Thyroid gland (tissue), 4 donors: ENCODE results near the gene RNGTT. TPM values are rescaled to one million over a fixed set of nuclear protein-coding genes. Genes with fewer than 3 reads are reported as not detected.

Source experiments
- DNase-seq, 2 donors: peaks; one replicate each; pipeline ENCODE4 v3.0.0-alpha.2; 2019
- H3K27ac ChIP-seq, 3 donors: fragments of 200-600 bp; sonication (generic); 1 replicate in 2 of 3; 2 replicates in 1 of 3; pipeline ENCODE4 v1.5.1; 2016 to 2019; ENCODE audit warnings: mild to moderate bottlenecking in 1 of 3, moderate library complexity in 1 of 3
- H3K27me3 ChIP-seq: fragments of 200-600 bp; sonication (generic); one replicate; pipeline ENCODE4 v1.5.1; 2019
- H3K36me3 ChIP-seq, 2 donors: fragments of 200-600 bp; sonication (generic); one replicate each; pipeline ENCODE4 v1.5.1; 2016 to 2019
- H3K4me1 ChIP-seq, 2 donors: fragments of 200-600 bp; sonication (generic); one replicate each; pipeline ENCODE4 v1.5.1; 2017 to 2019
- H3K4me3 ChIP-seq, 3 donors: fragments of 200-600 bp; sonication (generic); replicated peaks in 1 of 3; 1 replicate in 2 of 3; 2 replicates in 1 of 3; pipeline ENCODE4 v1.5.1; 2016; ENCODE audit warnings: mild to moderate bottlenecking in 1 of 3
- H3K9me3 ChIP-seq: fragments of 200-600 bp; sonication (generic); one replicate; pipeline ENCODE4 v1.5.1; 2017
- POLR2A ChIP-seq, 2 donors: fragments of 450-650 bp; IDR thresholded peaks; one replicate each; pipeline ENCODE4 v1.6.1; 2017; ENCODE audit warnings: antibody characterized with exemption in 2 of 2, mild to moderate bottlenecking in 2 of 2, moderate library complexity in 1 of 2
- WGBS, 2 donors: methylation state at CpG; one replicate each; pipeline ENCODE4 v1.1.5; 2017; 5-methylcytosine and 5-hydroxymethylcytosine counted together
- intact Hi-C: fragments of 100-400 bp; cut with DNase I; formaldehyde crosslinking; loops from one replicate; pipeline ENCODE4 v1.15.1; 2023
- total RNA-seq, 4 donors: library from RNA; depleted of rRNA; stranded (reverse); fragments of >200 nt; gene quantifications; one replicate each; pipeline ENCODE4 v1.2.3, GENCODE V29; 2016
- TF ChIP-seq, protein P1 (sequence below), 6 experiments: fragments of 200-600 bp in 3 of 6; fragments of 450-650 bp in 3 of 6; sonication (generic) in 3 of 6; IDR thresholded peaks; one replicate each; pipeline ENCODE4 v1.5.1; 2016 to 2019; ENCODE audit warnings: antibody characterized with exemption in 6 of 6, mild to moderate bottlenecking in 2 of 6, inconsistent platforms in 1 of 6, moderate library complexity in 1 of 6

Gene RNGTT
- total RNA-seq, 4 donors from 2014 or later, result 19.1 to 31.4 (median 24.8) TPM

DNA sequence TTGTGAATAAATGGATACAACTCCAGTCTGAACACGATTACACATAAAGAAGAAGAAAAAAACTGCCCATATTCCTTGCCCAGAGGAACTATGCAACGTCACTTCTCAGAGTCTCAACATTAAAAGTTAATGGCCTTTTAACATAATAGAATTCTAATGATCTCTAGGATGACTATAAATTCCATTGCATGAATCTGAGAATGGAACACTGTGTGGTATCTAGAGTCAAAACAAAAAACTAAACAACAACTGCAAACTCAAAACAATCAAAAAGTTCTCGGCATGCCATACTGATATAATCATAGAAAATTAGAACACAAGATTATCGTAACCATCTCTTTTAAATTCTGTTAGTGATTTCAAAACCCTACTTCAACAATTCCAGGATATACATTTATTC lies 283.6 kb downstream of the RNGTT start:
- H3K9me3 ChIP-seq, result no peaks in the 10 kb centered on the region
- intact Hi-C loops, result no loop called here
- 95 to 97% methylated on average over 4 of the region's 4 CpGs for WGBS, 2 donors
- no peak for DNase-seq
- TF ChIP-seq POLR2A (IDR thresholded peaks at IDR 0.05), result no peak
- TF ChIP-seq, protein P1, sequence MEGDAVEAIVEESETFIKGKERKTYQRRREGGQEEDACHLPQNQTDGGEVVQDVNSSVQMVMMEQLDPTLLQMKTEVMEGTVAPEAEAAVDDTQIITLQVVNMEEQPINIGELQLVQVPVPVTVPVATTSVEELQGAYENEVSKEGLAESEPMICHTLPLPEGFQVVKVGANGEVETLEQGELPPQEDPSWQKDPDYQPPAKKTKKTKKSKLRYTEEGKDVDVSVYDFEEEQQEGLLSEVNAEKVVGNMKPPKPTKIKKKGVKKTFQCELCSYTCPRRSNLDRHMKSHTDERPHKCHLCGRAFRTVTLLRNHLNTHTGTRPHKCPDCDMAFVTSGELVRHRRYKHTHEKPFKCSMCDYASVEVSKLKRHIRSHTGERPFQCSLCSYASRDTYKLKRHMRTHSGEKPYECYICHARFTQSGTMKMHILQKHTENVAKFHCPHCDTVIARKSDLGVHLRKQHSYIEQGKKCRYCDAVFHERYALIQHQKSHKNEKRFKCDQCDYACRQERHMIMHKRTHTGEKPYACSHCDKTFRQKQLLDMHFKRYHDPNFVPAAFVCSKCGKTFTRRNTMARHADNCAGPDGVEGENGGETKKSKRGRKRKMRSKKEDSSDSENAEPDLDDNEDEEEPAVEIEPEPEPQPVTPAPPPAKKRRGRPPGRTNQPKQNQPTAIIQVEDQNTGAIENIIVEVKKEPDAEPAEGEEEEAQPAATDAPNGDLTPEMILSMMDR (IDR thresholded peaks at IDR 0.05), result no peak
- H3K27me3 ChIP-seq, result no peaks in the 10 kb centered on the region
- H3K4me3 ChIP-seq, result no peak overlapping the region
- no peak overlapping the region for H3K27ac ChIP-seq
- no peaks in the 10 kb centered on the region for H3K36me3 ChIP-seq
- H3K4me1 ChIP-seq, result no peaks in the 10 kb centered on the region

GRCh38 chr6:88677356-88677755 lies 286.1 kb downstream of the RNGTT start:
- Histone ChIP-seq H3K27me3 (no peaks in the 10 kb centered on the region), H3K4me1 (no peaks in the 10 kb centered on the region), H3K9me3 (no peaks in the 10 kb centered on the region), H3K4me3 (no peak overlapping the region), H3K36me3 (no peaks in the 10 kb centered on the region), H3K27ac (no peak overlapping the region)
- DNase-seq, result no peak
- 95 to 96% methylated on average over 4 of the region's 4 CpGs for WGBS, 2 donors
- TF ChIP-seq, protein P1 (IDR thresholded peaks at IDR 0.05), result no peak
- no peak for TF ChIP-seq POLR2A (IDR thresholded peaks at IDR 0.05)
- intact Hi-C loops, result no loop called here

DNA sequence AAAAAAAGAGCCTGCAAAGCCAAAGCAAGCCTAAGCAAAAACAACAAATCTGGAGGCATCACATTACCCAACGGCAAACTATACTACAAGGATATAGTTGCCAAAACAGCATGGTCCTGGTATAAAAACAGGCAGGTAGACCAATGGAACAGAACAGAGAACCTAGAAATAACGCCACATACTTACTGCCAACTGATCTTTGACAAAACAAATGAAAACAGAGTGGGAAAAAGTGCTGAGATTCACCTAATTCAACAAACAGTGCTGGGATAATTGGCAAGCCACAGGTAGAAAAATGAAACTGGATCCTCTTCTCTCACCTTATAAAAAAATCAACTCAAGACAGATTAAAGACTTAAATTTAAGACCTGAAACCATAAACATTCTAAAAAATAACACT lies 291.8 kb downstream of the RNGTT start:
- WGBS, 2 donors, result 75 to 97% methylated on average over 2 of the region's 2 CpGs
- intact Hi-C loops, result no loop called here

GRCh38 chr6:88670369-88670768 lies 293.0 kb downstream of the RNGTT start:
- intact Hi-C loops, result no loop called here
- Histone ChIP-seq H3K27ac (no peak overlapping the region), H3K36me3 (no peaks in the 10 kb centered on the region), H3K27me3 (no peaks in the 10 kb centered on the region), H3K9me3 (no peaks in the 10 kb centered on the region), H3K4me1 (no peaks in the 10 kb centered on the region), H3K4me3 (no peak overlapping the region)
- 96% methylated on average over 3 of the region's 3 CpGs for WGBS, 2 donors
- TF ChIP-seq, protein P1 (IDR thresholded peaks at IDR 0.05), result no peak
- TF ChIP-seq POLR2A (IDR thresholded peaks at IDR 0.05), result no peak
- no peak for DNase-seq

More for the DNA sequence above, 291.8 kb downstream of the RNGTT start:
- H3K27ac ChIP-seq, result no peak overlapping the region
- no peaks in the 10 kb centered on the region for H3K9me3 ChIP-seq
- H3K27me3 ChIP-seq, result no peaks in the 10 kb centered on the region
- no peak for DNase-seq
- H3K36me3 ChIP-seq, result no peaks in the 10 kb centered on the region
- H3K4me1 ChIP-seq, result no peaks in the 10 kb centered on the region
- no peak overlapping the region for H3K4me3 ChIP-seq
- TF ChIP-seq, protein P1 (IDR thresholded peaks at IDR 0.05), result no peak
- TF ChIP-seq POLR2A (IDR thresholded peaks at IDR 0.05), result no peak

GRCh38 chr6:88669475-88669874 lies 293.9 kb downstream of the RNGTT start:
- TF ChIP-seq, protein P1 (IDR thresholded peaks at IDR 0.05), result no peak
- TF ChIP-seq POLR2A (IDR thresholded peaks at IDR 0.05), result no peak
- intact Hi-C loops, result no loop called here
- 98 to 100% methylated on average over 4 of the region's 4 CpGs for WGBS, 2 donors

More at GRCh38 chr6:88669475-88669874, 293.9 kb downstream of the RNGTT start:
- Histone ChIP-seq H3K27me3 (no peaks in the 10 kb centered on the region), H3K36me3 (no peaks in the 10 kb centered on the region), H3K4me3 (no peak overlapping the region), H3K27ac (no peak overlapping the region), H3K4me1 (no peaks in the 10 kb centered on the region), H3K9me3 (no peaks in the 10 kb centered on the region)
- DNase-seq, result no peak
